ENCODE results near the gene KIF23. TPM values are rescaled to one million over a fixed set of nuclear protein-coding genes. Genes with fewer than 3 reads are reported as not detected.

KIF23 gene
- polyA plus RNA-seq, 1 of the 3 experiments (the other 2 are of a cell fraction), result 25.8 TPM

DNA sequence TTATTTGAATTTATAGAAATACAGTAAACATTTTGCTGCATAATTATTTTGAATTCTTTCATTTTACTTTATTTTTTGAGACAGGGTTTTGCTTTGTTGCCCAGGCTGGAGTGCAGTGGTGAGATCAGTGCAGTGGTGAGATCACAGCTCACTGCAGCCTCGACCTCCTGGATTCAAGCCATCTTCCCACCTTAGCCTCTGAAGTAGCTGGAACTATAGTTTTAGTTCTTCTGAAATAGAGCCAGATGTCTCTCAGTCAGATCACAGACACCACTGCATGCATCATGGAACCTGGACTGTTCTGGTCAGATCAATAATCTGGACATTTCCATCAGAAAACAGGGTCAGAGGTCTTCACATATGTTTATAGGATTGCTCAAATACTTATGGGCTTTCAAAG, 46.3 kb downstream of the KIF23 start:
- no peak overlapping the region for H3K27ac ChIP-seq (ENCODE audit: low read depth in 2 of 2, low read length in 1 of 2)
- H3K9ac ChIP-seq, result no peak overlapping the region
- ChIA-PET POLR2A (interaction anchor here (3.3 kb wide), 1 partner anchor 8 kb away, joined by 53 read pairs; the partner anchor contains the start of gene RPLP1), CTCF (interaction anchor here (0.8 to 1.0 kb wide), 2 partner anchors 11 to 1364 kb away, joined by 3 read pairs; no protein-coding TSS in a partner anchor)
- H3K79me2 ChIP-seq (ENCODE audit: insufficient read depth), result peaks cover 28% of the 10 kb centered on the region
- no peak for DNase-seq
- H3K27me3 ChIP-seq (ENCODE audit: insufficient read depth), result no peaks in the 10 kb centered on the region
- H3K4me2 ChIP-seq, result 0 out of 2 replicates have a peak overlapping the region, but pooled peaks have one; percentile 91
- no peaks in the 10 kb centered on the region for H3K9me3 ChIP-seq
- no peak overlapping the region for H3K4me3 ChIP-seq (ENCODE audit: low read depth in 2 of 2, low read length in 1 of 2)
- peaks cover 55% of the 10 kb centered on the region for H3F3A ChIP-seq (replicated peaks; ENCODE audit: insufficient read depth)
- 44% methylated on average over 1 of the region's 1 CpG for WGBS (ENCODE audit: low lambda C conversion rate)
- H3K4me1 ChIP-seq (ENCODE audit: control insufficient read depth in 1 of 2, insufficient read depth in 2 of 2, low read depth in 1 of 2, low read length in 1 of 2), result peaks cover 8 to 10% of the 10 kb centered on the region in 2 experiments
- H2AFZ ChIP-seq (ENCODE audit: low read depth), result no peak overlapping the region
- H3K9me2 ChIP-seq, result no peaks in the 10 kb centered on the region
- no peak for TF ChIP-seq GATA2 (CRISPR knock-in tag; IDR thresholded peaks at IDR 0.05)
- H3K36me3 ChIP-seq (replicated peaks in 1 of 2; ENCODE audit: control insufficient read depth in 1 of 2, insufficient read depth in 2 of 2, low read length in 1 of 2), result peaks cover 16 to 19% of the 10 kb centered on the region in 2 experiments
- peaks cover 23% of the 10 kb centered on the region for H4K20me1 ChIP-seq (ENCODE audit: insufficient read depth)

DNA sequence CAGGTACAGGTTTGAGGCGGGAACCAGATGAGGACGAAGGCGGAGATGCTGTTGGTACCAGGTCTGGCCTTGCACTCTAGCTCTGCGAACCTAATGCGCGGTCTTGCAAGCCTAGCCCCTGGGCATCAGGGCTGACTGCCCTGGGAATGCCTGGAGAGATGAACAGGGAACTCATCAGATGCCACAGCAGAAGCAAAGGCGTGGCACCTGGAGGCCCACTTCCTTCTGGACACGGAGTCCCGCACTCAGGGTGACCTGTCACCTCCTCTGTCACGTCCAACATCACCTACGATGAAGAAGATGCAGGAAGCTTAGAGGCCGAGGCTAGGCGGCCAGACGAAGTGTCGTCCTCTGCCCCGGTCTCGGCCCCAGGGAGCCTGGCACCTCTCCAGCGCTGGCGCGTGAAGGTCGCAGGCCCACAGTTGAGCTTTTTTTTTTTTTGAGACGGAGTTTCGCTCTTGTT, 47.9 kb downstream of the KIF23 start:
- Histone ChIP-seq H3K27ac (ENCODE audit: low read depth in 2 of 2, low read length in 1 of 2) (peak overlapping the region in 1 of 2 experiments; percentile 93; a peak in 3 of 4 replicates), H3K36me3 (replicated peaks in 1 of 2; ENCODE audit: control insufficient read depth in 1 of 2, insufficient read depth in 2 of 2, low read length in 1 of 2) (peaks cover under 1 to 3% of the 10 kb centered on the region in 2 experiments), H4K20me1 (ENCODE audit: insufficient read depth) (peaks cover 8% of the 10 kb centered on the region), H3K4me3 (ENCODE audit: low read depth in 2 of 2, low read length in 1 of 2) (peak overlapping the region; percentile 46 to 65), H2AFZ (ENCODE audit: low read depth) (peak overlapping the region; percentile 99), H3K9me3 (no peaks in the 10 kb centered on the region), H3F3A (replicated peaks; ENCODE audit: insufficient read depth) (peaks cover 47% of the 10 kb centered on the region), H3K4me1 (ENCODE audit: control insufficient read depth in 1 of 2, insufficient read depth in 2 of 2, low read depth in 1 of 2, low read length in 1 of 2) (peaks cover 8 to 10% of the 10 kb centered on the region in 2 experiments; a peak in 3 of 4 replicates), H3K9me2 (no peaks in the 10 kb centered on the region), H3K27me3 (ENCODE audit: insufficient read depth) (no peaks in the 10 kb centered on the region), H3K9ac (peak overlapping the region; percentile 78; the same call in 1 of the 2 replicates), H3K79me2 (ENCODE audit: insufficient read depth) (peaks cover 13% of the 10 kb centered on the region; the same call in 1 of the 2 replicates), H3K4me2 (peak overlapping the region; percentile 91)
- peak; percentile 36 for DNase-seq
- POLR2A ChIA-PET, result interaction anchor here (0.5 to 3.3 kb wide), 6 partner anchors 9 to 825 kb away, joined by 3 to 53 read pairs (median 3); partner anchors contain the start of gene RPLP1
- WGBS (ENCODE audit: low lambda C conversion rate), result 26% methylated on average over 13 of the region's 23 CpGs
- TF ChIP-seq FOSL2 (IDR thresholded peaks at IDR 0.05; ENCODE audit: borderline replicate concordance, low read depth) (no peak), NFIC (IDR thresholded peaks at IDR 0.05; ENCODE audit: borderline replicate concordance) (0 out of 2 replicates have a peak, but pooled peaks have one; percentile 15), EZH2phosphoT487 (IDR thresholded peaks at IDR 0.05; ENCODE audit: borderline replicate concordance, low read depth) (no peak), IRF3 (IDR thresholded peaks at IDR 0.05; ENCODE audit: low read depth, low read length) (no peak), MAX (IDR thresholded peaks at IDR 0.05; ENCODE audit: low read depth) (no peak), MXI1 (IDR thresholded peaks at IDR 0.05; ENCODE audit: low read depth, low read length) (no peak)
- CTCF ChIA-PET, result interaction anchor here (0.6 to 3.0 kb wide), 19 partner anchors 9 to 1206 kb away, joined by 3 to 31 read pairs (median 4); partner anchors contain the start of gene RPLP1
